ENCODE data around the gene LYG2.

DNA sequence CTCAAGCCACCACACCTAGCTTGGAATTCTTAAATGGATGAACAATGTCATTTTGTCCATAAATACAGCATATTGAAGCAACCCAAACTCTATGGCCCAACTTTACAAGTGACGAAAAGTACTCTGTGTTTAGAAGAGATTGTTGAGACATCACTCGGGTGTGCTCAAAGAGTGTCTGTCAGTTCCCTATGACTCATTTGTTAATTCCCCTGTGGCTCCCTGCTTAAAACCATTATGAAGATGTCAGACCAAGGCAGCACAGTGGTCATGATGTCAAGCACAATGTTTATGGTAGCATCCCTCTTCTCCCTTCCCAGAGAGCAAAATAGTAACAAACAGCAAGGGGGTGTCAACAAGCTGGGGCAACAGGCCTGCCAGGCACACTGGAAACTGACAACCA, 42.5 kb upstream of the LYG2 start:
- TF ChIP-seq CTCF (conservative IDR thresholded peaks at IDR 0.05; ENCODE audit: low read depth, low read length) (no peak), POLR2A (IDR thresholded peaks at IDR 0.05; ENCODE audit: low read depth, low read length) (no peak), SMC3 (IDR thresholded peaks at IDR 0.05; ENCODE audit: low read depth, low read length) (no peak), RAD21 (IDR thresholded peaks at IDR 0.05; ENCODE audit: low read length) (no peak), USF2 (IDR thresholded peaks at IDR 0.05; ENCODE audit: low read depth, low read length) (no peak), MAZ (IDR thresholded peaks at IDR 0.05; ENCODE audit: borderline replicate concordance, low read depth, low read length) (no peak), MXI1 (IDR thresholded peaks at IDR 0.05; ENCODE audit: borderline replicate concordance, low read depth, low read length) (no peak), CHD1 (IDR thresholded peaks at IDR 0.05; ENCODE audit: low read depth, low read length) (no peak), RCOR1 (IDR thresholded peaks at IDR 0.05; ENCODE audit: insufficient replicate concordance, low read length) (no peak), MAFK (IDR thresholded peaks at IDR 0.05; ENCODE audit: low read depth, low read length) (no peak), RFX5 (IDR thresholded peaks at IDR 0.05; ENCODE audit: low read depth, low read length) (no peak), FOS (IDR thresholded peaks at IDR 0.05; ENCODE audit: low read depth, low read length) (no peak)
- TF ChIP-seq, protein P1, sequence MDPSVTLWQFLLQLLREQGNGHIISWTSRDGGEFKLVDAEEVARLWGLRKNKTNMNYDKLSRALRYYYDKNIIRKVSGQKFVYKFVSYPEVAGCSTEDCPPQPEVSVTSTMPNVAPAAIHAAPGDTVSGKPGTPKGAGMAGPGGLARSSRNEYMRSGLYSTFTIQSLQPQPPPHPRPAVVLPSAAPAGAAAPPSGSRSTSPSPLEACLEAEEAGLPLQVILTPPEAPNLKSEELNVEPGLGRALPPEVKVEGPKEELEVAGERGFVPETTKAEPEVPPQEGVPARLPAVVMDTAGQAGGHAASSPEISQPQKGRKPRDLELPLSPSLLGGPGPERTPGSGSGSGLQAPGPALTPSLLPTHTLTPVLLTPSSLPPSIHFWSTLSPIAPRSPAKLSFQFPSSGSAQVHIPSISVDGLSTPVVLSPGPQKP (IDR thresholded peaks at IDR 0.05; ENCODE audit: borderline replicate concordance, low read depth, low read length) = no peak
